Measurements from ENCODE around the gene SLC6A8.

Gene SLC6A8

GRCh38 chrX:153728951-153729631, 41.4 kb downstream of the SLC6A8 start:
- TF ChIP-seq RAD21 (IDR thresholded peaks at IDR 0.05; ENCODE audit: low read depth) (no peak), ZBTB7A (IDR thresholded peaks at IDR 0.05; ENCODE audit: low read depth) (no peak), FOXM1 (IDR thresholded peaks at IDR 0.05; ENCODE audit: borderline replicate concordance, low read depth) (no peak), MAX (IDR thresholded peaks at IDR 0.05) (no peak), TAF1 (IDR thresholded peaks at IDR 0.05; ENCODE audit: low read depth) (no peak), TEAD4 (IDR thresholded peaks at IDR 0.05) (no peak), NFIC (IDR thresholded peaks at IDR 0.05) (no peak), CEBPB (IDR thresholded peaks at IDR 0.05) (no peak), CREB1 (IDR thresholded peaks at IDR 0.05; ENCODE audit: low read depth) (no peak), USF1 (IDR thresholded peaks at IDR 0.05) (no peak), REST (IDR thresholded peaks at IDR 0.05; ENCODE audit: low read depth) (no peak), TCF12 (IDR thresholded peaks at IDR 0.05; ENCODE audit: low read depth) (no peak), EP300 (IDR thresholded peaks at IDR 0.05; ENCODE audit: borderline replicate concordance) (no peak), EGR1 (IDR thresholded peaks at IDR 0.05) (no peak)

- TF ChIP-seq MAX (IDR thresholded peaks at IDR 0.05) (no peak), CEBPB (IDR thresholded peaks at IDR 0.05) (peak; percentile 73)
Observed at GRCh38 chrX:153731117-153731844, 43.6 kb downstream of the SLC6A8 start.

GRCh38 chrX:153731845-153732215, 44.1 kb downstream of the SLC6A8 start:
- TF ChIP-seq USF1 (IDR thresholded peaks at IDR 0.05) (no peak), TEAD4 (IDR thresholded peaks at IDR 0.05) (no peak), EP300 (IDR thresholded peaks at IDR 0.05; ENCODE audit: borderline replicate concordance) (no peak), NFIC (IDR thresholded peaks at IDR 0.05) (no peak), EGR1 (IDR thresholded peaks at IDR 0.05) (no peak), ZBTB7A (IDR thresholded peaks at IDR 0.05; ENCODE audit: low read depth) (no peak), MAX (IDR thresholded peaks at IDR 0.05) (no peak), TAF1 (IDR thresholded peaks at IDR 0.05; ENCODE audit: low read depth) (no peak), CEBPB (IDR thresholded peaks at IDR 0.05) (no peak), RAD21 (IDR thresholded peaks at IDR 0.05; ENCODE audit: low read depth) (no peak), CREB1 (IDR thresholded peaks at IDR 0.05; ENCODE audit: low read depth) (no peak), REST (IDR thresholded peaks at IDR 0.05; ENCODE audit: low read depth) (no peak), YY1 (IDR thresholded peaks at IDR 0.05; ENCODE audit: low read depth) (no peak), FOXM1 (IDR thresholded peaks at IDR 0.05; ENCODE audit: borderline replicate concordance, low read depth) (no peak), TCF12 (IDR thresholded peaks at IDR 0.05; ENCODE audit: low read depth) (no peak)

GRCh38 chrX:153732401-153732800, 44.7 kb downstream of the SLC6A8 start:
- no peak for TF ChIP-seq CREB1 (IDR thresholded peaks at IDR 0.05; ENCODE audit: low read depth)
- TF ChIP-seq TEAD4 (IDR thresholded peaks at IDR 0.05) = no peak
- no peak for TF ChIP-seq USF1 (IDR thresholded peaks at IDR 0.05)
- TF ChIP-seq TCF12 (IDR thresholded peaks at IDR 0.05; ENCODE audit: low read depth) = no peak
- no peak for TF ChIP-seq CEBPB (IDR thresholded peaks at IDR 0.05)
- no peak for TF ChIP-seq EGR1 (IDR thresholded peaks at IDR 0.05)
- no peak for TF ChIP-seq FOXM1 (IDR thresholded peaks at IDR 0.05; ENCODE audit: borderline replicate concordance, low read depth)
- no peak for TF ChIP-seq YY1 (IDR thresholded peaks at IDR 0.05; ENCODE audit: low read depth)
- no peak for TF ChIP-seq EP300 (IDR thresholded peaks at IDR 0.05; ENCODE audit: borderline replicate concordance)
- TF ChIP-seq REST (IDR thresholded peaks at IDR 0.05; ENCODE audit: low read depth) = no peak
- TF ChIP-seq ZBTB7A (IDR thresholded peaks at IDR 0.05; ENCODE audit: low read depth) = no peak
- no peak for TF ChIP-seq NFIC (IDR thresholded peaks at IDR 0.05)
- TF ChIP-seq TAF1 (IDR thresholded peaks at IDR 0.05; ENCODE audit: low read depth) = no peak
- no peak for TF ChIP-seq MAX (IDR thresholded peaks at IDR 0.05)
- no peak for TF ChIP-seq RAD21 (IDR thresholded peaks at IDR 0.05; ENCODE audit: low read depth)

All from Ishikawa (cell line).